SK-N-SH (cell line): ENCODE measurements around the gene EIF5. TPM values are rescaled to one million over a fixed set of nuclear protein-coding genes. Genes with fewer than 3 reads are reported as not detected.

Experiments used
- CTCF ChIA-PET: fragments of 300-600, 350-600 bp; formaldehyde crosslinking; extraction: SDS; loops from one replicate; lab custom pipeline; 2021; lab: Yijun Ruan, JAX
- POLR2A ChIA-PET: fragments of 350-600 bp; sonication (Branson Sonifier 250); formaldehyde crosslinking; extraction: SDS; loops from one replicate; lab custom pipeline; 2020; ENCODE audit warnings: antibody characterized with exemption, inconsistent platforms; lab: Yijun Ruan, JAX
- DNase-seq: peaks from one replicate; pipeline ENCODE4 v3.0.0; 2012
- H2AFZ ChIP-seq: fragments of 200-600 bp; sonication (generic); 2 replicates; pipeline ENCODE4 v1.8.1; 2016; ENCODE audit warnings: antibody characterized with exemption, mild to moderate bottlenecking, low read depth
- H3F3A ChIP-seq: fragments of 200-600 bp; sonication (generic); replicated peaks from 2 replicates; pipeline ENCODE3; 2016; ENCODE audit warnings: antibody characterized with exemption, mild to moderate bottlenecking; ENCODE audit not compliant: insufficient read depth
- H3K27ac ChIP-seq, 2 experiments: fragments of 200-500 bp in 1 of 2; fragments of 200-600 bp in 1 of 2; sonication (Bioruptor generic) in 1 of 2; sonication (generic), shearing (Covaris generic) in 1 of 2; 2 replicates each; pipeline versions ENCODE4 v1.5.1 to v1.6.1; 2014 to 2016; ENCODE audit warnings: low read depth in 2 of 2, inconsistent platforms in 1 of 2, low read length in 1 of 2, mild to moderate bottlenecking in 1 of 2, mixed read lengths in 1 of 2
- H3K27me3 ChIP-seq: fragments of 200-600 bp; sonication (generic), shearing (Covaris generic); 2 replicates; pipeline ENCODE4 v1.6.1; 2016; ENCODE audit warnings: mixed run types; ENCODE audit not compliant: insufficient read depth
- H3K36me3 ChIP-seq, 2 experiments: fragments of 200-500 bp in 1 of 2; fragments of 200-600 bp in 1 of 2; sonication (Bioruptor generic) in 1 of 2; sonication (generic) in 1 of 2; replicated peaks in 1 of 2; 2 replicates each; pipeline versions ENCODE3 to v1.5.1; 2014 to 2016; ENCODE audit warnings: low read length in 1 of 2, mild to moderate bottlenecking in 1 of 2; ENCODE audit not compliant: insufficient read depth in 2 of 2, control insufficient read depth in 1 of 2
- H3K4me1 ChIP-seq, 2 experiments: fragments of 200-500 bp in 1 of 2; fragments of 200-600 bp in 1 of 2; sonication (Bioruptor generic) in 1 of 2; sonication (generic), shearing (Covaris generic) in 1 of 2; 2 replicates each; pipeline versions ENCODE4 v1.5.1 to v1.6.1; 2014 to 2016; ENCODE audit warnings: low read depth in 1 of 2, low read length in 1 of 2, mixed run types in 1 of 2; ENCODE audit not compliant: insufficient read depth in 2 of 2, control insufficient read depth in 1 of 2
- H3K4me2 ChIP-seq: fragments of 200-600 bp; sonication (generic), shearing (Covaris generic); 2 replicates; pipeline ENCODE4 v1.6.1; 2017; ENCODE audit warnings: mixed run types
- H3K4me3 ChIP-seq, 2 experiments: fragments of 200-500 bp in 1 of 2; fragments of 200-600 bp in 1 of 2; sonication (Bioruptor generic) in 1 of 2; sonication (generic), shearing (Covaris generic) in 1 of 2; 2 replicates each; pipeline versions ENCODE4 v1.5.1 to v1.8.1; 2014 to 2016; ENCODE audit warnings: low read depth in 2 of 2, inconsistent platforms in 1 of 2, low read length in 1 of 2, mild to moderate bottlenecking in 1 of 2, mixed read lengths in 1 of 2, moderate library complexity in 1 of 2
- H3K79me2 ChIP-seq: fragments of 200-600 bp; sonication (generic); 2 replicates; pipeline ENCODE4 v1.8.1; 2017; ENCODE audit warnings: mild to moderate bottlenecking; ENCODE audit not compliant: insufficient read depth
- H3K9ac ChIP-seq: fragments of 200-600 bp; sonication (generic); 2 replicates; pipeline ENCODE4 v1.6.1; 2017; ENCODE audit warnings: mixed run types
- H3K9me2 ChIP-seq: fragments of 200-600 bp; sonication (generic); 2 replicates; pipeline ENCODE4 v1.6.1; 2017; ENCODE audit warnings: mixed run types
- H3K9me3 ChIP-seq: fragments of 200-600 bp; sonication (generic); 2 replicates; pipeline ENCODE4 v1.6.1; 2017; ENCODE audit warnings: mixed run types, mild to moderate bottlenecking, moderate library complexity
- H4K20me1 ChIP-seq: fragments of 200-600 bp; sonication (generic); 2 replicates; pipeline ENCODE4 v1.6.1; 2017; ENCODE audit warnings: mild to moderate bottlenecking, mixed run types; ENCODE audit not compliant: insufficient read depth
- CHD2 ChIP-seq: fragments of 150-350 bp; IDR thresholded peaks from 2 replicates; pipeline ENCODE4 v1.6.1; 2018; ENCODE audit warnings: low read length; ENCODE audit not compliant: partially characterized antibody
- EP300 ChIP-seq, 2 experiments: IDR thresholded peaks; 2 replicates each; pipeline versions ENCODE4 v1.4.0 to v1.6.1; 2012; ENCODE audit warnings: borderline replicate concordance in 1 of 2, low read depth in 1 of 2, low read length in 1 of 2
- GABPA ChIP-seq: IDR thresholded peaks from 2 replicates; pipeline ENCODE4 v1.4.0; 2012; ENCODE audit warnings: low read depth, mild to moderate bottlenecking
- MAX ChIP-seq: IDR thresholded peaks from 2 replicates; pipeline ENCODE4 v1.4.0; 2012; ENCODE audit warnings: low read depth
- MXI1 ChIP-seq: IDR thresholded peaks from 2 replicates; pipeline ENCODE4 v1.6.1; 2012; ENCODE audit warnings: mild to moderate bottlenecking, low read depth, low read length, improper control_type of control experiment
- POLR2AphosphoS5 ChIP-seq: IDR thresholded peaks from 2 replicates; pipeline ENCODE4 v1.6.1; 2012; ENCODE audit warnings: low read depth, low read length
- RAD21 ChIP-seq: IDR thresholded peaks from 2 replicates; pipeline ENCODE4 v1.6.1; 2012; ENCODE audit warnings: mild to moderate bottlenecking, low read length
- RCOR1 ChIP-seq: fragments of 150-350 bp; IDR thresholded peaks from 2 replicates; pipeline ENCODE4 v1.6.1; 2017; ENCODE audit warnings: antibody characterized with exemption, low read length
- SIN3A ChIP-seq: IDR thresholded peaks from 2 replicates; pipeline ENCODE4 v1.6.1; 2012; ENCODE audit warnings: low read depth, mild to moderate bottlenecking, low read length, moderate library complexity, borderline replicate concordance
- TAF1 ChIP-seq: IDR thresholded peaks from 2 replicates; pipeline ENCODE4 v1.6.1; 2012; ENCODE audit warnings: low read depth, mild to moderate bottlenecking, low read length, moderate library complexity, borderline replicate concordance
- TCF12 ChIP-seq: IDR thresholded peaks from 2 replicates; pipeline ENCODE4 v1.4.0; 2012
- YY1 ChIP-seq: IDR thresholded peaks from 2 replicates; pipeline ENCODE4 v1.4.0; 2012; ENCODE audit warnings: low read depth, mild to moderate bottlenecking
- ZBTB33 ChIP-seq: IDR thresholded peaks from 2 replicates; pipeline ENCODE4 v1.4.0; 2012; ENCODE audit warnings: low read depth, borderline replicate concordance
- WGBS: methylation state at CpG from one replicate; pipeline ENCODE4 v1.1.6; 2017; ENCODE audit warnings: low lambda C conversion rate; 5-methylcytosine and 5-hydroxymethylcytosine counted together
- polyA plus RNA-seq, 3 experiments: library from polyadenylated mRNA; depleted of rRNA; stranded (reverse); fragments of >200 nt; gene quantifications; 2 replicates each; pipeline ENCODE4 v1.2.3, GENCODE V29; 2012

EIF5 gene
- polyA plus RNA-seq, 1 of the 3 experiments (the other 2 are of a cell fraction): 127 TPM

GRCh38 chr14:103319422-103319821, 14.6 kb upstream of the EIF5 start:
- Histone ChIP-seq H3K79me2 (no peaks in the 10 kb centered on the region), H4K20me1 (no peaks in the 10 kb centered on the region), H3K9ac (no peak overlapping the region), H3K27me3 (no peaks in the 10 kb centered on the region), H3K4me3 (no peak overlapping the region), H3K27ac (no peak overlapping the region), H2AFZ (no peak overlapping the region), H3K4me2 (no peak overlapping the region), H3K4me1 (no peaks in the 10 kb centered on the region), H3F3A (no peaks in the 10 kb centered on the region), H3K9me3 (no peaks in the 10 kb centered on the region), H3K9me2 (no peaks in the 10 kb centered on the region), H3K36me3 (no peaks in the 10 kb centered on the region)
- no peak for DNase-seq
- no peak for TF ChIP-seq MXI1
- 88% methylated on average over 7 of the region's 7 CpGs for WGBS
- ChIA-PET POLR2A (interaction anchor here (1.3 kb wide), 1 partner anchor 14 kb away, joined by 3 read pairs; the partner anchor contains the start of gene EIF5), CTCF (no interaction called here)

DNA sequence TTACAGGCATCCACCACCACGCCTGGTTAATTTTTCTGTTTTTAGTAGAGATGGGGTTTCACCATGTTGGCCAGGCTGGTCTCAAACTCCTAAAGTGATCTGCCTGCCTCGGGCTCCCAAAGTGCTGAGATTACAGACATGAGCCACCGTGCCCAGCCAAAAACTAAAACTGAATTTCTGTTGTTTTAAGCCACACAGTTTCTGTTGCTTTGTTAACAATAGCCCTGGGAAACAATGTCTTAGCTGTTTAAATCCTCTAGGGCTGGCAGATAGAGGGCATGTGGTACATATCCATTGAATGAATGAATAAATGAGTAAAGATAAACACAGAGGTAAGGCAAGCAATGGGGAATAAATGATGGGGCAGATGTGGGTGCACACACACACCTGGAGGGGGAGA, 8.0 kb upstream of the EIF5 start:
- Histone ChIP-seq H3K4me2 (no peak overlapping the region), H3K9ac (no peak overlapping the region), H3K79me2 (no peaks in the 10 kb centered on the region), H2AFZ (no peak overlapping the region), H3K27me3 (no peaks in the 10 kb centered on the region), H3K9me2 (no peaks in the 10 kb centered on the region), H3F3A (no peaks in the 10 kb centered on the region), H3K36me3 (no peaks in the 10 kb centered on the region), H3K4me3 (no peak overlapping the region), H3K27ac (no peak overlapping the region), H3K9me3 (no peaks in the 10 kb centered on the region), H3K4me1 (no peaks in the 10 kb centered on the region), H4K20me1 (no peaks in the 10 kb centered on the region)
- CTCF ChIA-PET: interaction anchor here (1.1 to 1.2 kb wide), 2 partner anchors 33 to 221 kb away, joined by 3 read pairs; no protein-coding TSS in a partner anchor
- DNase-seq: no peak
- no peak for TF ChIP-seq EP300 (IDR thresholded peaks at IDR 0.05; ENCODE audit: borderline replicate concordance in 1 of 2, low read depth in 1 of 2, low read length in 1 of 2)
- 41% methylated on average over 3 of the region's 3 CpGs for WGBS
- POLR2A ChIA-PET: no interaction called here

DNA sequence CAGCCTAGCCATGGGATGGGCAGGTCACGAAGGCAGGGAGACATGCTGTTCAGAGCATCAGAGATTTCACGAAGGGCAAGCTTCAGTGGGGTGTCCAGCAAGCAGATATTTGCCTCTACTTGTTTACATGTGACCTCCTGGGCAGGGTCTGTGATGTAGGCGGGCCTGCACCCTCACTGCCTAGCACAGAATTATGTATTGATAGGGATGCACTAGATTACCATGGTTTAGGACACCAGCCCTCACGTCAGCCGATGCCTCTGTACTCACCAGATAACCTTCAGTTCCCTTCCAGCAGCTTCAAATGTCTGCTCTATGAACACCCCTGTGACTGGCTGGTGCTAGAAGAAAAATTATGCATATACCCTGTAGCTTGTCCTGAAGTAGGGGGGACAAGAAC, 5.1 kb upstream of the EIF5 start:
- no peaks in the 10 kb centered on the region for H4K20me1 ChIP-seq
- H3K9me3 ChIP-seq: no peaks in the 10 kb centered on the region
- WGBS: 79% methylated on average over 5 of the region's 5 CpGs
- POLR2A ChIA-PET: no interaction called here
- peaks cover 4 to 6% of the 10 kb centered on the region in 2 experiments; a peak in 3 of 4 replicates for H3K4me1 ChIP-seq
- no peak for DNase-seq
- no peak overlapping the region for H3K27ac ChIP-seq
- no peak overlapping the region for H2AFZ ChIP-seq
- no peak for TF ChIP-seq GABPA
- no peak for TF ChIP-seq TAF1
- TF ChIP-seq MAX: no peak
- no peak for TF ChIP-seq ZBTB33
- no peak for TF ChIP-seq YY1
- TF ChIP-seq POLR2AphosphoS5: no peak
- TF ChIP-seq CHD2: no peak
- no peak for TF ChIP-seq RAD21
- no peak for TF ChIP-seq RCOR1
- TF ChIP-seq MXI1: no peak
- no peak for TF ChIP-seq SIN3A
- no peak for TF ChIP-seq TCF12
- no peak for TF ChIP-seq EP300 (IDR thresholded peaks at IDR 0.05; ENCODE audit: borderline replicate concordance in 1 of 2, low read depth in 1 of 2, low read length in 1 of 2)
- TF ChIP-seq, all 33 proteins: peak for 0
- Histone ChIP-seq H3F3A (peaks cover 9% of the 10 kb centered on the region), H3K9me2 (no peaks in the 10 kb centered on the region), H3K79me2 (peaks cover 14% of the 10 kb centered on the region), H3K36me3 (no peaks in the 10 kb centered on the region), H3K27me3 (no peaks in the 10 kb centered on the region), H3K4me2 (no peak overlapping the region), H3K9ac (no peak overlapping the region), H3K4me3 (no peak overlapping the region)
- CTCF ChIA-PET: interaction anchor here (1.0 to 1.1 kb wide), 3 partner anchors 37 to 224 kb away, joined by 3 read pairs; no protein-coding TSS in a partner anchor
